Stimulated activated CD4-positive, alpha-beta T cell treated with anti-CD3 and anti-CD28 coated beads, Interleukin-1b, Interleukin-23, amount 100 ng/mL, for 4 hours (primary cell): ENCODE measurements around the gene CAMK1D.

Experiments
- DNase-seq, 2 donors: peaks; one replicate each; pipeline ENCODE4 v3.0.0-alpha.2; 2020; ENCODE audit warnings: low read depth in 2 of 2

Gene CAMK1D

DNA sequence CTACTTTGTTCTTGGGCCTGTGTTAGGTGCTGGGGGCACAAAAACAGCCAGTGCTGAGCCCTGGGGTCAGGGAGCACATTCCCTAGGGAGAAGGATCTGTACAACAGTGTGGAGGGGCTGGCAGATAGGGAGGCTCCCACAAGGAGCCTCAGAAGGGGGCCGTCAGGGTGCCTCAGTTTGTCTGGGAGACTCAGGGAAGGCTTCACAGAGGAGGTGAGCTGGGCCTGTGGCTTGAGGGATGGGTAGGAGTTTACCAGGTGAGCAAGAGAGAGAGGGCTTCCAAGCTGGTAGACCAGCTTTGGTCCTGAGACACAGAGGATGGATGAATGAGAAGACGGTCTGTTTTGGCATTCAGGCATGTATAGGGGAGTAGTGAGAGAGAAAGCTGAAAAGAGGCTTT, 52.1 kb downstream of the CAMK1D start:
- no peak for DNase-seq

DNA sequence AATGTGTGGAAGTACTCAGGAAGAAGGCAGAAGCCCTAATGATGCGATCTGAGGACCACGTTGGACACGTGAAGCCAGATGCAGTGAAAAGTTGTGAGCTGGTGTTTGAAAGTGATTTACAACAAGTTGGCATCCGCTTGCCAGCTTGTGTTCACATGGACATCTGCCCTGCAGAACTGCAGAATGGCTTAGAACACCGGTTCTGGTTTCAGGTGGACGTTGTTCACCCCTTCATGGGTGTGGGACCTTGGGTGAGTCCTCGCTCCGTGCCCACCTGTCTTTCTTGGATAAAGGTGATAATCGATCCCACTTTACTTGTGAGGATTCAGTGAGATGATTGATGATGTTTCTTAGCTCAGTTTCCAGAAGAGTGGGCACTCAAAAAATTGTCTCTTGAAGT, 53.8 kb downstream of the CAMK1D start:
- no peak for DNase-seq

DNA sequence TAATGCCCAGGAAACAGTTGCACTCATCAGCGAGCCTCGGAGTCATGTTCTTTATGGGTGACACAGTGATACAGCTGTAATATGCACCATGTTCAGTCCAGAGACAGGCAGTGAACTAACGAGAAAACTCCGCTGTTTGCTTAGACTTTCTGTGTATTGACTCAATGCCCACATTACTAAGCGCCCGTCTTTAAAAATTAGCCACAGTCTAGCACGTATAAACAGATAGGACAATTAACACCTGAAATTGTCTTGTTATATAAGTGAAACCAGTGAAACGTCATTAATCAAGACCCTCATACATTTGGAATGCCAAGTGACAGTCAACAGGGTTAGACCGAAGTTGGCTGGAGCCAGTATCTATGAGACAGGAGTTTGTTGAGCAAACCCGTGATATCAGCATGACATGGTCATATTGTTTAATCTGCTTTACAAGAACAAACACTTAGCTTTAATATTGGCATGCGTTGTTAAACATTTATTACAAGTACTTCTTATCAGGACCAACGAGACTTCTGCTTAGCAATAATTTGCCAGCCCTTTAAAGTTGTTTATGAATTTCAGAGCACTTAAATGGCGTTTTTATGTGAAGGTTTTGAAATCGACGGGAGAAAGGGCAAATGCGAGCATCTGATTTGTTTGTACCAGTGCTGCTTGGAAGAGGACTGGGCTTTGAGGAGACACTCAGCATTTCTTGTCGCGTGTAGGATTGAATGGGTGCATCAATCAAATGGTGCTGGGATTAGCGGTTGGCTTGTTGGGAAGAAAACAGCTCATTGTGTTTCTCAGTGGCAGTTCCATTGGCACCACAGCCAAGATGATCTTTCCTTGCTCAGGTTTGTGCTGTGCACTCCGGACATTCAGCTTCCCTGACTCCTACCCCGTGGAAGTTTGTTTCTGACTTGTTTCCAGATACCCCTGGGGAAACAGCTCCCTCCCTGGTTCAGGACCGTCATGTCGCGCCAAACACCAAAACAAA, 56.3 kb downstream of the CAMK1D start:
- no peak for DNase-seq

DNA sequence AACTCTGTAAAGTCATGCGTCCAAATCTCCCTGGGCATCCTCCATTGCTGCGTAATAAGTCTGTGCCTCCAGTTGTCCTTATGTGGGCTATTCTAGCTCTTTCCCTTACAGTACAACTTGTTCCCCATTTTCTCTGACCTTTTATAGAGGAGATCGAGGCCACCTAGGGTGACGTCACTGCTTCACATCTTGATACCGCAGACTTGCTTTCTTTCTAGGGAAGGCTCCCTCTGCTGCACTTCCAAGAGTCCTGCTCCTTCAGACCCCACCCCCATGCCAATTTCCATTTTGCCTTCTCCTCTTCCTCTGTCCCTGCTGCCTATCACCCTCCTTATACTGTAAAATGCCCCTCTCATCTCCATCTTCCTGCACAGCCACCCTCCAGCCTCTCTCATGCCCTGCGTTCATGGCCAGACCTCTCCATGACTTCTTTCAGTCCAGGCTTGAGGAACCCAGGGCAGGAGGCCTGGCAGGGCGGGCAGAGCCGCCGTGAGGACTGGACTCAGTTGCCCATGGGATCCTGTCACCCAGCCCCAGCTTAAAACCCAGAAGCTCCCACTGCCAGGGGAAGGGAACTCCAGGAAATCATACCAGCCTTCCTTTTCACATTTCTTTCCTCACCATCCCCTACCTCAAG, 57.5 kb downstream of the CAMK1D start:
- DNase-seq, result no peak

DNA sequence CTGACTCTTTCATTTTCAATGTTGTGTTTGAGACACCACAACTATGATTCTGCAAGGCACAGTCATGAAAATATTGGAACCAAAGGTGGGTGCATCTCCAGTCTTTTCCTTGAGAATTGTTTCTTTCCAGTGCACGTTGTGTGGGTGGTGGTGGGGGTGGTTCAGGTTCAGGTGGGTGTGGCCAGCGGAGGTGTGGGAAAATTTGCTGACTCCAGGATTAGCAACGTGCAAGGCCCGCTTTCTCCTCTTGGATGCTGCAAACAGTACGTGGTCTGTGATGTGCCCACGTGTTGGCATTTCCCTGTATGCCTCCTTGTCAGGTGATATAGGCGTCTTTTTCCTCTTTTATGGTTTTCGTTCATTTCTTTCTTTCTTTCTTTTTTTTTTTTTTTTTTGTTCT, 59.1 kb downstream of the CAMK1D start:
- no peak for DNase-seq

DNA sequence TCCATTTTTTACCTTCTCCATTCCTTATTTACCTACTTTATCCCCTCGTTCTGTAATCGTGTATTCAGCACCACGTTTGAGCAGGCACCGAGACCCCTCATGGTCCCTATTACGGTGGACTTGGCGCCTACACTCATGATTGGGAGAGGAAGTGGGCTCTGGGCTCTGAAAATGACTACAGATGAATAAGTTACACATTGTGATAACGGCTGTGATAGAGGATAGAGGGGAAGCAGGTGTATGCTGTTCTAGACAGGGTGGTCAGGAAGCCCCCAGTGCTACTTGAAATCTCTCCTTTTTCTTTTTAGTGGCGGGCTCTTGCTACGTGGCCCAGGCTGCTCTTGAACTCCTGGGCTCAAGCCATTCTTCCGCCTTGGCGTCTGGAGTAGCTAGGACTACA, 59.8 kb downstream of the CAMK1D start:
- no peak for DNase-seq

DNA sequence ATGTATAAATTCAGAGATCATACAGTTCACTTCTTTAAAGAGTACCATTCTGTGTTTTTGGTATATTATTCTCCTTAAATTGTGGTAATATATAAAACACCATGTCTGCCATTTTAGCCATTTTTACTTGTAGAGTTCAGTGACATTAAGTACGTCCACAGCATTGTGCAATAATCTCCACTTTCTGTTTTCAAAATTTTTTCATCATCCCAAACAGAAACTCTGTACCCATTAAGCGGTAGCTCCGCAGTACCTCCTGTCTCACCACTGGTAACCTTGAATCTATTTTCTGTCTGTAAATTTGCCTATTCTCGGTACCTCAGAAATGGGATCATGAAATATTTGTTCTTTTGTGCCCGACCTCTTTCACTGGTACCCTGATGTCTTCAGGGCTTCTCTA, 60.3 kb downstream of the CAMK1D start:
- DNase-seq, result no peak

DNA sequence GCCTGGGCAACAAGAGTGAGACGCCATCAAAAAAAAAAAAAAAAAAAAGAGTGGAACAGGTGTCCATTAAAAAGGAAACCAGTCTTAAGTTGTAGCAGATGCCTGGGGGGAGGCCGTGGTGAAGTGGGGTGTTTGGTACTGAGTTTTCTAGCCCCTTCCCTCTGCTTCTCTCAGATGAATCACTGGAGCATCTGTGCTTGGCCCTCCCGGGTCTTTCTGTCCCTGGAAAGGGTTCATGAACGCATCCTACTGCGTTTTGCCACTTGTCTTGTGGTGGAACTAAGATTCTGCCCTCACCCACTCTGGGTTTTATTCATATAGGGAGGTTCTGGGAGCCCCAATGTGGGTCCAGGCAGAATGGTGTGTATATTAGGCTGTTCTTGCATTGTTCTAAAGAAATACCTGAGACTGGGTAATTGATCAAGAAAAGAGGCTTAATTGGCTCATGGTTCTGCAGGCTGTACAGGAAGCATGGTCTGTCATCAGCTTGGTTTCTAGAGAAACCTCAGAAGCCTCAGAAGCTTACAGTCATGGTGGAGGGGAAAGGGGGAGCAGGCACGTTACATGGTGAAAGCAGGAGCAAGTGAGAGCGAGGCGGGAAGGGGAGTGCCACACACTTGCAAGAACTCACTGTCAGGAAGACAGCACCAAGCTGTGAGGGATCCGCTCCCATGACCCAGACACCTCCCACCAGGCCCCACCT, 63.5 kb downstream of the CAMK1D start:
- no peak for DNase-seq

DNA sequence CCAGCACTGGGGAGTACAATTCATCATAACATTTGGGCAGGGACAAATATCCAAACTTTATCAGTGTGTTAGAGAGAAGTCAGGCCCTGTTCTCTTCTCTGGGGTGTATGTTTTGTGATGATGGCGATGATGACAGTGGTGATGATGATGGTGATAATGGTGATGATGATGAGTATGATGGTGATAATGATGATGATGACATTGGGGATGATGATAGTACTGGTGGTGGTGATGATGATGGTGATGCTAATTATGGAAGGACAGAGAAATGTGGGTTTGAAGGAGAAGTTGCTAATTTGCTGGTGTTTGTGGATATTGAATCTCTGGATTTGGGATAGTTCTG, 64.0 kb downstream of the CAMK1D start:
- DNase-seq, result no peak

DNA sequence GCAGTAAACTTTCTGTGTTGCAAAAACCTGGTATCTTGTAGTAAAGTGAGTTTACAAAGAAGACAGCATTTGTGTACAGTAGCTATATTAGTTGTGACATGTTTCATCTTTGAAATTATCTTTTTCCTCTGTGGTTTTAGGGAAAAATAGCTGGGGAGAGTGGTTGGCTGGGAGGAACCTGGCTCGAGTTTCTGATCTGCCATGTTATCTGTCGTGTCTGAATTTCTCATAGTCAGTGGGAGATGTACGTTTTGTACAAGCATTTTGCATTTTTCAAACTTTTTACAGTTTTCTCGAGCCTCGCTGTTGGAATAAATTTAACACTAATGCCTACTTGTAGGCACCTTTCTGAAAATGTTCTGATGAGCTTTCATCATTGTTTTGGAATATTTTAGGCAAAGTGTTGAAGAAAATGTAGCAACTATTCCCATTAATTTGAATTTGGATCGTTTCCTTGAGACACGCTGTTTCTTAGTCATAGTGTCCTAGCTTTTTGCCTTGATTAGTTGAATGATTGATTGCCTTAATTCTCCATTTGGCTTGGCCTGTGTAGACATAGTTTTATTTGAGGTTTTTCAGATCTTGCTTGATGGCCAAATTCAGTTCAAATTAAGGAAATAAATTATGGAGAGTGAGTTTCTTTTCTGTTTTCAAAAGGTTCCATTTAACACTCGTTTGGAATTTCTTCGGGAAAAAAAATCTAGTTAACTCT, 65.1 kb downstream of the CAMK1D start:
- no peak for DNase-seq

DNA sequence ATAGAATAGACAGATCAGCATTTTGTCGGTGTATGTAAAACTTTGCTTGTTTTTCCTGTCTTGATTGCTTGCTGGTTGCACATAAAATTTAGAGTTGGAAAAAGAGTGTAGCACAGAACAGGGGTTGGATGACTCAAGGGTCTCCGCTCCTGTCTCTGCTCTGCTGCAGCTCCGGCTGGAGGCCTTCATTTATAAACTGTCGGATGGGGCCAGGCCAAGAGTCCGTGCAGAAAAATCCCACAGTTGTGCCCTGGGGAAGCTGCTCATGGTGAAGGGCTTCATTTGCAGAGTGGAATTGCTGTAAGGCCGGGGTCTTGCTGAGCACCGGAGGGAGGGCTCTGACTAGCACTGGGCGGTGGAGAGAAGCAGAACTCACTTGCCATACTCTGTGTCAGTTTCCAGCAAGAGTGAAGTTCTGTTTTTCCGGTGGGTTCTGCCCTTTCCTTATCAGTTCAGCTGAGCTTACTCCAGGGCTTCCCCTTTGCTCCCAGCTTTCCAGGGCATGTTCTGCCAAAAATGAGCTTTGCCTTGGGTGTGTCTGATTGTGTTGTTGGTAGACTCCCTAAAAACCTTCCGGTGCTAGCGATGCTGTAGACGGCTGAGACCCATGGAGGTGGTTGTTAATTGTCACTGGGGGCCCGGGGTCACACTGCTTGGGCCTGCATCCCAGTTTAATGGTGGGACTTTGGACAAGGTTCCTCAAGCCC, 67.2 kb downstream of the CAMK1D start:
- no peak for DNase-seq

DNA sequence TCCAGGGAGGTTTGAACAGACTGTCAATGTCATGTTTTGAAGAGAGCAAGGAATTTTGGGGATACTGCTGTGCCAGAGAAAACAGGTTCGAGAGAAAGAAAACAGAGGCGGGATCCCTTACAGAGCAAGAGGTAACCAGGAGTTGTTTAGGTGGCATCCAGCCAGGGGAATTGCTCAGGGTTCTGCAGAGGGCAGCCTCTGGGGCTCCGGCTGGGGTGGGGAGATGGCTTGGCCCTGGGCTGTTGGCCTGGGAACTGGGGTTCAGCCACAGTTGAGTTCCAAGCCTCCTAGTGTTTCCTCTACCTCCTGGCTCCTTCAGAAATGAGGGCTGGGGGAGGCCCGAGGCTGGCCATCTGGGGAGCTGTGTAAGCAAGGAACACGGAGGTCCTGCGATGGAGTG, 68.0 kb downstream of the CAMK1D start:
- DNase-seq, result no peak

DNA sequence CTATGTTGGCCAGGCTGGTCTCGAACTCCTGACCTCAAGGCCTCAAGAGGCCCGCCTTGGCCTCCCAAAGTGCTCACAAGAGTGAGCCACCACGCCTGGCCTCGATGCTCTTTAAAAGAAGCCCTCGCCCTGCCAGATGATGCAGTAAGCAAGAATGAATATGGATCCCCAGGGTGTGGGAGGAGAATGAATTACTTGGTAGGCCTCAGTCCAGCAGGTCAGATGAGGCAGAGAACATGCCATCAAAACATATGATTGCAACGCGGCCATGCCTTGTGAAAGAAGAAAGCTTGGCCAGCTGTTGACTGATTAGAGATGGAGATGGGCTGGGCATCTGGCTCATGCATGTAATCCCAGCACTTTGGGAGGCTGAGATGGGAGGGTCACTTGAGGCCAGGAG, 68.7 kb downstream of the CAMK1D start:
- no peak for DNase-seq

DNA sequence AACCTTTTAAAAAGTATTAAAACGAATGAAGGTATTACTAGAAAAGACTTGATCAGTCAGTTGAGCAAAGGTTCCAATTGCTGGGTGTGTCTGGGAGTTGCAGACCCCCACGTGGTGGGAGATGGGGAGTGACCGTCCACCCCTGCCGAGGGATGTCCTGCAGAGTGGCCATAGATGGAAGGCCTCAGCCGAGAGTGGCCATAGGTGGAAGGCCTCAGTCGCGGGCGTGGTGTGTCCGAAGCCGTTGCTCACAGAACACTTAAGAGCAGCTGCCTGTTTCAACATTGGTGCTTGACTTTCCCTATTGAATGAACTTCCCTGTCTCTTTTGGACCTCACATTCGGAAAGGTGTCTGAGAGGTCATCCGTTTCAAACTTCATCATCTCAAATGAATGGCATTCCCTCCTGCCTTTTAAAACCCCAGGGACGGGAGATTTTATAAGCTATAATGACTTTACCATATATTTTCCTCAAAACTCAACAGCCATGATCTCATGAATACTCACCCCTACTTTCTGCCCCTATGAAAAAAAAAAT, 69.4 kb downstream of the CAMK1D start:
- no peak for DNase-seq

DNA sequence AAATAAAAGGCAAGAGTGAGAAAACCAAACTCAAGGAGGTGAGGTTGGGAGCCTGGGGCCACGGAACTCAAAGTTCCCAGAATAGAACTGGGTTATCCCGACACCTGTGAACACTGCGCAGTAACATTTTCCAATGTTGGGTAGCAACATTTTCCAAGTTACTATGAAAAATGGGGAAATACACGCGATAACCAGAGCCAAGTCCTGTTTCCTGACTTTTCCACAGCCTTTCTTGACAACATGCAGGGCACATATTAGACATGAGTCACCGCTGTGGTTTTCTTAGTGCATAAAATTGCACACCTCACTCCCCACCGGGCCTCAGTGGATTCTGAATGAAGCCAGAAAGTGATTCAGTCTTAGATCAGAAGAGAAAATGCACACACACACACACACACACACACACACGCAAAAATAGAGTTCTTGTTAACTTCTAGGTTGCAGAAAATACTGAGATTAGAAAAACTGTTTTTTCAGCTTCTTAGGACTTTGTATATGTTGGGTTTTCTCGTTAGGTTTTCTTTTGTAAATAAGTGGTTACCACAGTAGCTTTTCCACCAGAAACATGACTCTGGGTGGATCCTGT, 70.0 kb downstream of the CAMK1D start:
- peak; percentile 46 for DNase-seq

DNA sequence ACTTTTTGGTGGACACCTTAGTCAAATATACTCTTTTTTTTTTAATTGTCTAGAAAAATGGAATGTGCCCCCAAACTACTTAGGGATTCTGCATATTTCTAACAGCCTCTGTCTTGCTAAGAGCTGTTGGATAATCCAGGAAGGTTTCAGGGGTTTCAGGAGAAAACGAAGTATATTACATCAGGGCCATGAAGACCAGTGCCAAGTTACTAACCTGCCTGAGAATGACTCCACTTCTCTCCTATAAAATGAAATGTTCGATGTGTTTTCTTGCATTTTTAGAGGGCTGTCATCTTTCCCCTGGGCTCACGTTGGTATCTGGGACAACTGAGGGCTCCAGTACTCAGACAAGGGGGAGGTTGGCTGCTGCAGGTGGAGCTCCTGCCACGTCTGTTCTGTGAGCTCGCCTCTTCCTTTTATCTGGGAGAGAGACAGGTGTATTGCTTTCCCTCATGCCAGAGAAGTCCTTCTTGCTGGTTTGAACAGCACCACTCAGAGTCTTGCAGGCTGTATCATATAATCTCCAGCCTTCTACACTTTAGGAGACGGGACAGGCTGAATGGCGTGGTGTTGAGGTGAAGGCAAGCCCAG, 71.3 kb downstream of the CAMK1D start:
- no peak for DNase-seq

DNA sequence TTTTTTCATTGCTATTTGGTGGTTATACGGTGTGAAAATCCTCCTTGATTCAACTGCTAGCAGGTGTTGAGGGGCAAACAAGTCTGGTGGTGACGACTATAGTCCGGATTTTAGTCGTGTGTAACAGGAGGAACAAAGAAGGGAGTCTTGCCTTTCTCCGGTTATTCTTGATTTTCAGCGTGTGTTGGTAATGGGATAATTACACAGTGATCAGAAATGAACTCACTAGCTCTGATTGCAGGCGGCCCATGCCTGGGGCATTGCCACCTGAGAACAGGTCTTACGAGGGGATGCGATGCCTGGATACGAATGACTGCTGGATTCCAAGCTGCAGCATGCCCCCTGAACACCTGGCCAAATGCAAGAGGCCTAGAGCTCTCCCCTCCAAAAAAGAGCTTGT, 72.8 kb downstream of the CAMK1D start:
- DNase-seq, result no peak

DNA sequence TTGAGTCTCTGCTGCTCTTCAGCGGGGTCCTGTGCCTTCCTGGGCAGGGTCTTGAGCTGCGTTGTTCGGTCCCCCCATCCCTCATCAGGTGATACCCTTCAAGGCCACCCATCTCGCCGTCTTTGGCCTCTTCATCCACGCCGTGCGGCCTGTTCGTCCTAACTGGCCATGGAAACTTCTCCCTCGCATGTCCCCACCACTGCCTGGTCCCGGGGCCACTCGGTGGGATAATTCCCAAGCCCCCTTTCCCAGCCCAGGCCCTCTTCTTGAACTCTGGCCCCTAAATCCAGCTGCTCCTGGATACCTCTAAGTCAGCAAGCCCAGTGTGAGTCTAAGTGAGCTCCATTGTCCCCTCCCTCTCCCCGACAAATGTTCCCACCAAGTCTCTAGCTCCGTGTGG, 74.5 kb downstream of the CAMK1D start:
- DNase-seq, result no peak

DNA sequence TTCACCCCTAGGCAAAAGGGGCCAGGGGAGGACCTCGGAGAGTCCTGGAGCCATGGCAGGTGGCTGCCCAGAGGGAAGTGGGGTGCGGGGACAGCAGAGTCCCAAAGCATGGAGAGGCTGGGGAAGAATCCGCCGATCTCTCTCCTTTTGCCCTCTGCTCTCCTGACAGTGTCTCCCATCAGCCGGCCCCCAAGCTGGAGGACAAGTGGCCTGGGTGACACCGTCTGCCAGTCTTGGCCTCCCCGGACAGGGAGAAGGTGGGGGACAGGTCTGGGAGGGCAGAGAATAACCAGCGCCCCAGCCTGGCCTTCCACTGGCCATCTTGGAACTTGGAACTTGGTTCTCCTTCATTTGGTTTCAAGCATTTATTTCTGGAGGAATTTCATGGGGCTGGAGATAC, 77.9 kb downstream of the CAMK1D start:
- no peak for DNase-seq

DNA sequence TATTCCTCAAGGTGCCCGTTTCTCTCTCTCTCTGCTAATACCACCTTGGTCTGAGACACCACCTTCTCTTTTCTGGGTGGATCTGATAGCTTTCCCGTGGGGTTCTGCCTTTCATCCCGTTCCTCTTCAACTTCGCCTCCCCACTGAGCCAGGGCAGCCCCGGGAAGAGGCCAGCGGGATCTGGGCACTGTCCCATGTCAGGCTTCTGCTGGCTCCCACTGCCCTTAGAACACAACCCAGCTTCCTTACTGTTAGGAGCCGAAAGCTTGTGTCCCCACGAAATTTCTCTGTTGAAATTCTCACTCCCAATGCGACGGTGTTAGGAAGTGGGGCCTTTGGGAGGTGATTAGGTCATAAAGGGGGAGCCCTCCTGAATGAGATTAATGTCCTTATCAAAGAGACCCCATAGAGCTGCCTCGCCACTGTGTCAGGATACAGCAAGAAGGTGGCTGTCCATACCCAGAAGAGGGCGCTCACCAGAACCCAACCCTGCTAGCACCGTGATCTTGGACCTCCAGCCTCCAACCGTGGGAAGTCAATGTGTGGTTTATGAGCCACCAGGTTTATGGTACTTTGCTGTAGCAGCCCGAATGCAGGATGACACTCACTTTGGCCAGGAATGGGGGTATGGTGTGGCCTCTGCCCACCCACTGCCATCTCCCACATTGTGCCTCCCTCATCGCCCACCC, 79.2 kb downstream of the CAMK1D start:
- no peak for DNase-seq
